Measurements from ENCODE around the gene DNAJC17. TPM values are rescaled to one million over a fixed set of nuclear protein-coding genes. Genes with fewer than 3 reads are reported as not detected.

The DNAJC17 gene
- total and polyA plus RNA-seq, 2 donors (not counting 1 experiment from before 2014, with no cell fraction given) = 30.5 to 46.1 TPM

GRCh38 chr15:40815042-40815698, 7.9 kb upstream of the DNAJC17 start:
- Histone ChIP-seq H2AFZ (ENCODE audit: insufficient read depth, low read depth, low read length, poor library complexity, severe bottlenecking) (no peak overlapping the region), H3K27ac (ENCODE audit: low read length in 2 of 2) (no peak overlapping the region), H3K9ac (ENCODE audit: low read length) (no peak overlapping the region), H3K36me3 (replicated peaks in 1 of 2; ENCODE audit: control extremely low read depth in 1 of 2, control insufficient read depth in 1 of 2, extremely low read depth in 1 of 2, insufficient read depth in 2 of 2, low read length in 1 of 2) (peaks cover 0 to 41% of the 10 kb centered on the region in 2 experiments), H3K79me2 (ENCODE audit: control insufficient read depth, insufficient read depth, low read length) (no peaks in the 10 kb centered on the region), H3K9me3 (ENCODE audit: control extremely low read depth in 1 of 3, control insufficient read depth in 2 of 3, insufficient read depth in 1 of 3, low read length in 2 of 3) (no peaks in the 10 kb centered on the region), H3K4me3 (ENCODE audit: control extremely low read depth in 1 of 5, extremely low read depth in 1 of 5, insufficient read depth in 1 of 5, low read depth in 2 of 5, low read length in 4 of 5) (no peak overlapping the region), H3K27me3 (replicated peaks in 1 of 4; ENCODE audit: control extremely low read depth in 1 of 4, control insufficient read depth in 3 of 4, insufficient read depth in 4 of 4, low read length in 3 of 4) (no peaks in the 10 kb centered on the region), H3K4me1 (ENCODE audit: control insufficient read depth in 2 of 2, insufficient read depth in 2 of 2, low read length in 2 of 2) (no peaks in the 10 kb centered on the region), H4K20me1 (ENCODE audit: control insufficient read depth, insufficient read depth, low read length, poor library complexity, severe bottlenecking) (no peaks in the 10 kb centered on the region), H3K4me2 (replicated peaks; ENCODE audit: low read depth, low read length, poor library complexity, severe bottlenecking) (no peak overlapping the region)
- POLR2A ChIA-PET = no interaction called here
- H3K9me3 Mint-ChIP-seq (ENCODE audit: insufficient read depth) = no peaks in the 10 kb centered on the region
- no peak for TF ChIP-seq EZH2 (IDR thresholded peaks at IDR 0.05; ENCODE audit: borderline replicate concordance, insufficient read depth, low read depth, low read length, poor library complexity, severe bottlenecking)
- no peak for TF ChIP-seq CTCF (IDR thresholded peaks at IDR 0.05)
- H3K4me3 Mint-ChIP-seq = no peak overlapping the region
- CTCF ChIA-PET = interaction anchor here (0.8 kb wide), 1 partner anchor 32 kb away, joined by 3 read pairs; no protein-coding TSS in a partner anchor
- no peaks in the 10 kb centered on the region for H3K4me1 Mint-ChIP-seq
- no peak for ATAC-seq (ENCODE audit: low read depth)
- no peak overlapping the region for H3K27ac Mint-ChIP-seq
- 100% methylated on average over 4 of the region's 4 CpGs for WGBS (ENCODE audit: insufficient coverage)
- no peaks in the 10 kb centered on the region for H3K27me3 Mint-ChIP-seq
- intact Hi-C loops (cut with micrococcal nuclease) = no loop called here
- DNase-seq = no peak

GRCh38 chr15:40812721-40813425, 5.6 kb upstream of the DNAJC17 start:
- no peak overlapping the region for H3K27ac Mint-ChIP-seq
- CTCF ChIA-PET = interaction anchor here (1.9 kb wide), 1 partner anchor 45 kb away, joined by 6 read pairs; no protein-coding TSS in a partner anchor
- H3K4me2 ChIP-seq (replicated peaks; ENCODE audit: low read depth, low read length, poor library complexity, severe bottlenecking) = no peak overlapping the region
- H3K4me1 Mint-ChIP-seq = peaks cover 8% of the 10 kb centered on the region
- no peaks in the 10 kb centered on the region for H4K20me1 ChIP-seq (ENCODE audit: control insufficient read depth, insufficient read depth, low read length, poor library complexity, severe bottlenecking)
- no peaks in the 10 kb centered on the region for H3K27me3 ChIP-seq (replicated peaks in 1 of 4; ENCODE audit: control extremely low read depth in 1 of 4, control insufficient read depth in 3 of 4, insufficient read depth in 4 of 4, low read length in 3 of 4)
- intact Hi-C loops (cut with micrococcal nuclease) = no loop called here
- no peak overlapping the region for H3K4me3 ChIP-seq (ENCODE audit: control extremely low read depth in 1 of 5, extremely low read depth in 1 of 5, insufficient read depth in 1 of 5, low read depth in 2 of 5, low read length in 4 of 5)
- WGBS (ENCODE audit: insufficient coverage) = 95% methylated on average over 11 of the region's 12 CpGs
- no peak for ATAC-seq (ENCODE audit: low read depth)
- no peak overlapping the region for H2AFZ ChIP-seq (ENCODE audit: insufficient read depth, low read depth, low read length, poor library complexity, severe bottlenecking)
- H3K9me3 ChIP-seq (ENCODE audit: control extremely low read depth in 1 of 3, control insufficient read depth in 2 of 3, insufficient read depth in 1 of 3, low read length in 2 of 3) = no peaks in the 10 kb centered on the region
- POLR2A ChIA-PET = interaction anchor here (0.7 kb wide), 2 partner anchors 255 to 356 kb away, joined by 3 read pairs; no protein-coding TSS in a partner anchor
- no peak overlapping the region for H3K4me3 Mint-ChIP-seq
- no peaks in the 10 kb centered on the region for H3K9me3 Mint-ChIP-seq (ENCODE audit: insufficient read depth)
- DNase-seq = no peak
- no peaks in the 10 kb centered on the region for H3K27me3 Mint-ChIP-seq
- H3K36me3 ChIP-seq (replicated peaks in 1 of 2; ENCODE audit: control extremely low read depth in 1 of 2, control insufficient read depth in 1 of 2, extremely low read depth in 1 of 2, insufficient read depth in 2 of 2, low read length in 1 of 2) = peaks cover 0 to 44% of the 10 kb centered on the region in 2 experiments
- H3K79me2 ChIP-seq (ENCODE audit: control insufficient read depth, insufficient read depth, low read length) = peaks cover 13% of the 10 kb centered on the region
- no peak for TF ChIP-seq CTCF (IDR thresholded peaks at IDR 0.05)
- TF ChIP-seq EZH2 (IDR thresholded peaks at IDR 0.05; ENCODE audit: borderline replicate concordance, insufficient read depth, low read depth, low read length, poor library complexity, severe bottlenecking) = no peak
- no peak overlapping the region for H3K27ac ChIP-seq (ENCODE audit: low read length in 2 of 2)
- peaks cover 5 to 8% of the 10 kb centered on the region in 2 donors for H3K4me1 ChIP-seq (ENCODE audit: control insufficient read depth in 2 of 2, insufficient read depth in 2 of 2, low read length in 2 of 2)
- no peak overlapping the region for H3K9ac ChIP-seq (ENCODE audit: low read length)
